T-helper 17 cell (primary cell): Measurements from ENCODE around the gene MTRFR. TPM values are rescaled to one million over a fixed set of nuclear protein-coding genes. Genes with fewer than 3 reads are reported as not detected.

Experiments used
- ATAC-seq: fragments of 150-1000 bp; cut with Tn5 transposase; 2 replicates; pipeline ENCODE4 v1.10.0; 2021; ENCODE audit warnings: mild to moderate bottlenecking, moderate library complexity
- DNase-seq, 3 donors: peaks; one replicate each; pipeline versions ENCODE4 v3.0.0 to v3.0.0-alpha.2; 2020 to 2021
- H3K9me3 ChIP-seq: one replicate; pipeline ENCODE4 v1.7.0; 2013; ENCODE audit warnings: low read length, mild to moderate bottlenecking; ENCODE audit not compliant: control insufficient read depth, poor library complexity, severe bottlenecking
- H3K27ac Mint-ChIP-seq: one replicate; pipeline ENCODE4 v1.8.0; 2022; ENCODE audit warnings: mild to moderate bottlenecking, moderate library complexity, mixed read lengths
- H3K27me3 Mint-ChIP-seq: one replicate; pipeline ENCODE4 v1.8.0; 2022; ENCODE audit warnings: mixed read lengths
- H3K36me3 Mint-ChIP-seq: one replicate; pipeline ENCODE4 v1.8.0; 2022; ENCODE audit warnings: low read depth, mixed read lengths
- H3K4me1 Mint-ChIP-seq: one replicate; pipeline ENCODE4 v1.8.0; 2022; ENCODE audit warnings: mild to moderate bottlenecking, mixed read lengths
- H3K4me3 Mint-ChIP-seq: one replicate; pipeline ENCODE4 v1.8.0; 2022; ENCODE audit warnings: mild to moderate bottlenecking, moderate library complexity, mixed read lengths
- total RNA-seq, 4 donors: library from RNA in 2 of 4; stranded (reverse) in 2 of 4; gene quantifications; one replicate each; pipeline ENCODE4 v1.2.3 and lab custom pipeline; 2022 to 2026

MTRFR gene
- total RNA-seq, 2 donors from 2014 or later: 23.2 to 24.5 TPM

DNA sequence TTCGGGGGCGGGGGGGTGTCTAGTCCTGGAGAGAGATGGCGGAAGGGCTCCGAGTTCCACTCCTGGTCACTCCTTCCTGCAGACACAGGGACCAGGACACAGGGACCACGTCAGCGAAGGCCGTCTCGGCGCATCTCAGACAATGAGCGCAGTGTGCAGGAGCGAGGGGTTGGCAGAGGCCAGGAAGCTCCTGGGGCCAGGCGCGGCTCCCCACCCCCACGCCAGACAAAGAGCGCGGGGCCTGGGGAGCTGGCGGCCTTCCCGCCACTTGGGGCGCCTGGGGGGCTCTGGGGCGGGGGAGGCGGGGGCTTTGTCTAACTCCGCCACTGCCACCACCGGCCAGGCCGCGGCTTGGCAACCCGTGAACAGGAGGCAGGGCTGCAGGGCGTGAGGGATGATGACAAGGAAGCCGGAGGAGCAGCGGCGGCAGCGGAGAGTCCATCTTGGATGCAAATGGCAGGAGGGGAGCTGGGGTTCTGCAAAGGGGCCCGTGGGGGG is 36.2 kb downstream of the MTRFR start:
- H3K4me3 Mint-ChIP-seq: peak overlapping the region; percentile 84
- no peak for DNase-seq
- H3K27ac Mint-ChIP-seq: peak overlapping the region; percentile 56
- H3K27me3 Mint-ChIP-seq: no peaks in the 10 kb centered on the region
- H3K9me3 ChIP-seq: no peaks in the 10 kb centered on the region
- no peaks in the 10 kb centered on the region for H3K36me3 Mint-ChIP-seq
- H3K4me1 Mint-ChIP-seq: peaks cover 7% of the 10 kb centered on the region
- ATAC-seq: no peak

DNA sequence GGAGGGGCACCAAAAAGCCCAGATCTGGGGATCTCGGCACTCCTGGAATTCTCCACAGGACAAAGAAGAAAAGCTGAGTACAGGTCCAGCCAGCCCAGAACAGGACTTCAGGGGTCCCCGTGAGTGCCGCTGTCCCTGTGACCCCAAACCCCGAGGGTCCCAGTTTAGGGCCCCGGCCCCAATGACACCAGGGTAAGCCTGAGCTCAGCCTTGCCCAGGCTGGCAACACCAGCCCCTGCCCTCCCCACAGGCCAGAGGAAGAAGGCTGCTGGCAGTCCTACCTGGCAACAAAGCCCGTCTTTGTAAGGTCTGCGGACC is 36.6 kb downstream of the MTRFR start:
- H3K4me1 Mint-ChIP-seq: peaks cover 7% of the 10 kb centered on the region
- no peaks in the 10 kb centered on the region for H3K9me3 ChIP-seq
- H3K27ac Mint-ChIP-seq: peak overlapping the region; percentile 56
- no peaks in the 10 kb centered on the region for H3K27me3 Mint-ChIP-seq
- DNase-seq (no peak), ATAC-seq (no peak)
- peak overlapping the region; percentile 84 for H3K4me3 Mint-ChIP-seq
- H3K36me3 Mint-ChIP-seq: no peaks in the 10 kb centered on the region

DNA sequence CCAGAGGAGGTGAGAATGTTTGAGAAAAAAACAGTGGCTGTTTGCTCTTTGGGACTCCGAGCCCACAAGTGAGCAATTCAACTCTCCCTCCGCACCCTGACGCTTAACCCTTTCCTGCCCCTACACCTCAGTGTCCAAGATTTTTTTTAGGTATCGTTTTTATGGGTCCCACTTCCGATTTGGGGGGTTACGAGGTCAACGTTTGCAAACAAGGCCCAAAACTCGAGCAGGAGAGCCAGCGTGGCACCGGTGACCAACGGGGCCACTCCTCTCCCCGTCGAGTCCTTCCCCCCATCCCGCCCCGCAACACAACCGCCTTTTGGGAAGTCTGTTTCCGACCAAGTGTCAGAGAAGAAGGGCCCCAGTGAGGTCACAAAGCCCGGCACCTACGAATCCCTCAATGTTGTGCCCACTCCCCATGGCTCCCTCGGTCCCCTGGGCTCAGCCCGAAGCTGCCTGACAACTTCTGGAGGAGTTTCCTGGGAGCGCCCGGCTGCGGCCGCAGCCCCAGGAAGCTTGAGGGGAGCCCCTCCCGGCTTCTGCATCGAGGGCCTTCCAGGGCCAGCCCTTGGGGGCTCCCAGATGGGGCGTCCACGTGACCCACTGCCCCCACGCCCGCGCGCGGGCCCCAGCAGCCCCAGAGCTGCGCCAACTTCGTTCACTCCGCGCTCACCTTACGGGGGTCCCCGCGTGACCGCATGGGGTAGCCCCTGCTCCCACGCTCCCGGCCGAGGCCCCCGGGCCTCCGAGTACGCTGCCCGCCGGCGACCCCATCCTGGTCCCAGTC is 37.2 kb downstream of the MTRFR start:
- DNase-seq (no peak), ATAC-seq (peak; percentile 2)
- H3K9me3 ChIP-seq: no peaks in the 10 kb centered on the region
- Mint-ChIP-seq H3K27ac (peak overlapping the region; percentile 56), H3K36me3 (no peaks in the 10 kb centered on the region), H3K4me1 (peaks cover 7% of the 10 kb centered on the region), H3K27me3 (no peaks in the 10 kb centered on the region), H3K4me3 (peak overlapping the region; percentile 84)

DNA sequence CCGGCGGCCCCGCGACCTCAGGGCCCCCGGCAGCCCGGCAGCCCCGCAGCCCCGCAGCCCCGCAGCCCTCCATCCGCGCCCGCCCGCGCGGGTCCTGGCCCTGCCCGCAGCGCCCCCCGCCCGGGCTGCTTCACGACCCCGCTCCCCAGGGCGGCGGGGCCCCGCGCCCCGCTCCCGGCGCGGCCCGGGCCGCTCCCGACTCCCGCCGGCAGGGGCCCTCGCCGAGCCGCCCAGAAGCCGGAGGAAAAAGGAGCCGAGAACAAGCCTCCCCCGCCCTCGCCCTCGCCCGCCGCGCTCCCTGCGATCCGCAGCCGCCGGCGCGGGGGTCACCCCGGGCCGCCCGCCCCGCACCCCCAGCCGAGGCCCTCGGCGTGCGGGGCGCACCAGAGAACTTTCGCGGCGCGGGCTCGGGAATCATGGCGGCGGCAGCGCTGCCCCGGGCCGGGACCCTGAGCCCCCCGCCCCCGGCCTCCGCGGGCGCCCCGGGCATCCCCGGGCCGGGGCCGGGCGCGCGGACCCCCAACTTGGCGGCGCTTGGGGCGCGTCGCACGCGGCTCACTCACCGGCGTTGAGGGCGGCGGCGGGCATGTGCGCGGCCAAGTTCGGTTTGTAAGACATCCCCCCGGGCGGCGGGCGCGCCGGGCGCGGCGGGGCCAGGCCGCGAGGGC is 37.9 kb downstream of the MTRFR start:
- Mint-ChIP-seq H3K27me3 (no peaks in the 10 kb centered on the region), H3K36me3 (no peaks in the 10 kb centered on the region)
- ATAC-seq: peak; percentile 88

DNA sequence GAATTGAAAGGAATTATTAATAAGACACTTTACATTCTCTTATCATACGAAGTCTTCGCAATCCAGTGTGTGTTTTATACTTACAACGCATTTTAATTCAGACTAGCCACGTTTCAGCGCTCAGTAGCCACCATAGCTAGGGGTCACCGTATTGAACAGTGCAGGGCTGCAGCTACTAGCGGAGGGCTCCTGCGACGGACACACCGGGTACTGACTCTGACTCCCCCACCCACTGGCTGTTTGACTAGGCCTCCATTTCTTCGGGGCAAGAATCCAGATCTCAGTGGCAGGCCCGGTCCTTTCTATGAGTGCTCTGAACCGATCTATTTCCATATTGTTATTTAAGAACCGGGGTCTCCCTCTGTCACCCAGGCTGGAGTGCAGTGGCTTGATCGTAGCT is 39.9 kb downstream of the MTRFR start:
- no peaks in the 10 kb centered on the region for H3K9me3 ChIP-seq
- H3K4me3 Mint-ChIP-seq: peak overlapping the region; percentile 55
- H3K27ac Mint-ChIP-seq: peak overlapping the region; percentile 65
- no peak for DNase-seq
- ATAC-seq: no peak
- no peaks in the 10 kb centered on the region for H3K27me3 Mint-ChIP-seq
- H3K4me1 Mint-ChIP-seq: peaks cover 4% of the 10 kb centered on the region
- no peaks in the 10 kb centered on the region for H3K36me3 Mint-ChIP-seq

More for the DNA sequence above, 37.9 kb downstream of the MTRFR start:
- Mint-ChIP-seq H3K4me3 (no peak overlapping the region), H3K4me1 (peaks cover 7% of the 10 kb centered on the region), H3K27ac (no peak overlapping the region)
- H3K9me3 ChIP-seq: no peaks in the 10 kb centered on the region
- peak; percentile 60 to 70 (median 69) for DNase-seq

DNA sequence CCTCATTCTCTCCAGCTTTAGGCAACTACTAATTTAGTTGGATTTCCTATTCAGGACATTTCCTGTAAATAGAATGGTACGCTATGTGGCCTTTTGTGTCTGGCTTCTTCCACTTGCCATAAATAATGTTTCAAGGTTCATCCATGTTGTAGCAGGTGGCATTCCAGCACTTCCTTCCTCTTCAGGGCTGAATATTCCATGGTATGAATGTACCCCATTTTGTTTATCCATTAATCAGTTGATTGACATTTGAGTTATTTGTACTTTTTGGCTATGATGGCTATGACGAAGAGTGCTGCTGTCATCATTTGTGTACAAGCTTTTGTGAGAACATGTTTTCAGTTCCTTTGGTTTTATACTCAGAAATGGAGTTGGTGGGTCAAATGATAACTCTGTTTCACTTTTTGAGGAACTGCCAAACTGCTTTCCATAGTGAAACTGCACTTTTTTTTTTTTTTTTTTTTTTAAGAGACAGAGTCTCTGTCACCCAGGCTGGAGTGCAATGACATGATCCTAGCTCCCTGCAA is 44.9 kb downstream of the MTRFR start:
- no peak for ATAC-seq
- no peaks in the 10 kb centered on the region for H3K36me3 Mint-ChIP-seq

DNA sequence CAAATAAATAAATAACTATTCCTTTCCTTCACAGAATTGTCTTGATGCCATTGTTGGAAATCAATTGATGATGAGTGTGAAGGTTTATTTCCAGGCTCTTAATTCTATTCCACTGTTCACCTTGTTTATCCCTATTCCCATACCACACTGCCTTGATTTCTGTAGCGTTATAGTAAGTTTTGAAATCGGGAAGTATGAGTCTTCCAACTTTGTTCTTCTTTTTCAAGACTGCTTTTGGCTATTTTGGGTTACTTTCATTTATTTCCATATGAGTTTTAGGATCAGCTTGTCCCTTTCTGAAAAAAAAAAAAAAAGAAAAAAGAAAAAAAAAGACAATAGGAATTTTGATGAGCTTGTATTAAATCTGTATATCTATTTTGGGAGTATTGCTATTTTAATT is 47.7 kb downstream of the MTRFR start:
- H3K27ac Mint-ChIP-seq: no peak overlapping the region
- H3K9me3 ChIP-seq: no peaks in the 10 kb centered on the region
- DNase-seq (no peak), ATAC-seq (no peak)
- H3K36me3 Mint-ChIP-seq: no peaks in the 10 kb centered on the region
- no peaks in the 10 kb centered on the region for H3K4me1 Mint-ChIP-seq
- no peaks in the 10 kb centered on the region for H3K27me3 Mint-ChIP-seq
- no peak overlapping the region for H3K4me3 Mint-ChIP-seq

More for the DNA sequence above, 44.9 kb downstream of the MTRFR start:
- H3K4me1 Mint-ChIP-seq: no peaks in the 10 kb centered on the region
- DNase-seq: no peak
- H3K9me3 ChIP-seq: no peaks in the 10 kb centered on the region
- H3K27ac Mint-ChIP-seq: no peak overlapping the region
- no peak overlapping the region for H3K4me3 Mint-ChIP-seq
- H3K27me3 Mint-ChIP-seq: no peaks in the 10 kb centered on the region

DNA sequence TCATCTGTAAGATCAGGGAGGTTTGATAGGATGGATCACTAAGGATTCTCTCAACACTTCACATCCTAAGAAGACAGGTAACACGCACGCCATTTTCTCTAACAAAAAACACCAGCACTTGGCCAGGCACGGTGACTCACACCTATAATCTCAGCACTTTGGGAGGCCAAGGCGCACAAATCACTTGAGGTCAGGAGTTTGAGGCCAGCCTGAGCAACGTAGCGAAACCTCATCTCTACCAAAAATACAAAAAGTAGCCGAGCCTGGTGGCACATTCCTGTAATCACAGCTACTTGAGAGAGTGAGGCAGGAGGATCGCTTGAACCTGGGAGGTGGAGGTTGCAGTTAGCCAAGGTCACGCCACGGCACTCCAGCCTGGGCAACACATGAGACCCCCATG is 48.9 kb downstream of the MTRFR start:
- Mint-ChIP-seq H3K27ac (no peak overlapping the region), H3K27me3 (no peaks in the 10 kb centered on the region), H3K36me3 (no peaks in the 10 kb centered on the region), H3K4me3 (no peak overlapping the region), H3K4me1 (no peaks in the 10 kb centered on the region)
- no peaks in the 10 kb centered on the region for H3K9me3 ChIP-seq
- ATAC-seq (no peak), DNase-seq (no peak)

DNA sequence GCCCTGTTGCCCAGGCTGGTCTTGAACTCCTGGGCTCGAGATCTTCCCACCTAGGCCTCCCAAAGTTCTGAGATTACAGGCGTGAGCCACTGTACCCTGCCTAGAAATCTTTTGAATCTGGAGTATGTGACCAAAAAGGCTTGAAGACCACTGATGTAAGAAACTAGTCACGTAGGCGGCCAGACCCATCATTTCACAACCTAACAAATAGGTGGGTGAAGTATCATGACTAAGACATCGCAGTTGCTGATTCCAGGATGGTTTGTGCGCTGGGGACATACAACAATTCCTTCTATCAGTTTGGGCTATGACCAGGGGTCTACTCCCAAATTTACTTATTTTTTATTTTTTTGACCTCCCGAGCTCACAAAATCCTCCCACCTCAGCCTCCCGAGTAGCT is 50.2 kb downstream of the MTRFR start:
- Mint-ChIP-seq H3K4me3 (no peak overlapping the region), H3K36me3 (no peaks in the 10 kb centered on the region), H3K27me3 (no peaks in the 10 kb centered on the region), H3K27ac (no peak overlapping the region), H3K4me1 (no peaks in the 10 kb centered on the region)
- ATAC-seq: no peak
- DNase-seq: no peak
- no peaks in the 10 kb centered on the region for H3K9me3 ChIP-seq

DNA sequence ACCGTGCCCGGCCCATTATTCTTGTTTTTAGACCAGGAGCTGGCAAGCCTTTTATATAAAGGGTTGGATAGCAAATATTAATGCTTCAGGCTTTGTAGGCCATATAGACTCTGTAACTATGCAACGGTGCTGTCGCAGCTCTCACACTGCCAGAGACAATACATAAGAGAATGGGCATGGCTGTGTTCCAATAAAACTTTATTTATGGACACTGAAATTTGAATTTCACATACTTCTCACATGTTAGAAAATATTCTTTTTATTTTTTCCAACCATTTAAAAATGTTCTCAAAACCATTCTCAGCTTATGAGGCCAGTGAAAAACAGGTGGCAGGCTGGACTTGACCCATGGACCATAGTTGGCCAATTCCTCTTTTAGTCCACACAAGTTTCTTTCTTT is 51.4 kb downstream of the MTRFR start:
- ATAC-seq: no peak
- no peak for DNase-seq
- Mint-ChIP-seq H3K36me3 (no peaks in the 10 kb centered on the region), H3K27me3 (no peaks in the 10 kb centered on the region), H3K4me1 (no peaks in the 10 kb centered on the region), H3K27ac (no peak overlapping the region), H3K4me3 (no peak overlapping the region)
- H3K9me3 ChIP-seq: no peaks in the 10 kb centered on the region

DNA sequence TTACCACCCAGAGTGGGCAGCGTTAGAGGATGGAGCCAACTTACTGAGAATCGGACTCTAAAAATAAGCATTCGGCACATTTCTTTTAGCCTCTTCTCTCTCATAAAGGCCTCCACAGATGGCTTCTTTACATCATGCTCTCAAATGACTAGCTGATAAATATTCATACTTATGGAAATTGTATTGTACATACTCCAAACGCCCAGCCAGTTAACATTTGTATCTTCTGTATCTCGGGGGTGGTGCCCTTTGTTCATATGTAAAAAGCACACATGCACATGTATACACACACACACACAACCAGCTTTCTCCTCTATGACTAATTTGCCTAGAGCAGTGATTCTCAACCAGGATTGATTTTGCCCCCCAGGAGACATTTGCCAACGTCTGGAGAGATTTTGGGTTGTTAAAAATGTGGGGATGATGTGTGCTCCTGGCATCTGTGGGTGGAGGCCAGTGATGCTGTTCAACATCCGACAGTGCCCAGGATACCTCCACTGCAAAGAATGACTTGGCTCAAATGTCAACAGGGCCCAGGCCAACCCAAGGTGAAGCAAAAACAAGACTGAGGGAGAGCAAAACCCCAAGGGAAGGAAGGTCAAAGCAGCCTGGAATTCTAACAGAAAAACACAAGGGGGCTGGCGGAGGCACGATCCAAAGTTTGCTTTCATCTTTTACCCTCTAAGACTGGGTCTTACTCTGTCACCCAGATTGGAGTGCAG is 53.6 kb downstream of the MTRFR start:
- Mint-ChIP-seq H3K36me3 (no peaks in the 10 kb centered on the region), H3K4me1 (no peaks in the 10 kb centered on the region), H3K27me3 (no peaks in the 10 kb centered on the region), H3K4me3 (no peak overlapping the region), H3K27ac (no peak overlapping the region)
- H3K9me3 ChIP-seq: no peaks in the 10 kb centered on the region
- ATAC-seq: no peak
- DNase-seq: no peak

DNA sequence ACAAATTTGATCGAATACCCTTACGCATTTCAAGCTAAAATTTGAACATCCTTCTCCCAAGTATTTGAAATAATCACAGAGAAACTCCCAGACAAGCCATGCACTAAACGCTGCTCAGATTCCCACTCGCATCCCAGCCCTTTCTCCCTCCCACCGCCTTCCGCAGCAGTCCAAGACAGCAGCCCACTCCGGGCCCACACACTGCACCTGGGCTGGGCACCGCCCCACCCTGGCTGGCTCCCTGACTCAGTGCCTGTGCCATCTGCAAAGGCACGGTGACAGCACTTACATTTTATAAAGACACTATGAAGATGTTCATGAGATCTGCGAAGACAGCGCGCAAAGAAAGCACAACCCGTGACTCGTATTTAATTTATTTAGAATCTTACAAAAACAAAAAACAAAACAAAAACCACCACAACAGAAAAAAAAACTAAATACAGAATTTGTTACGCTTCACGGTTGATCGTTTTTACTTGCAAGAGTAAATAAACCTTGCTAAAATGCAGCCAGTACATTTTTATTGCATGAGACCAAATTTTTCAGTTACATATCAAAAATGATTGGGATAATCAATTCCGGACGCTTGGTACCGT is 55.6 kb downstream of the MTRFR start:
- no peak for ATAC-seq
- no peaks in the 10 kb centered on the region for H3K27me3 Mint-ChIP-seq
- H3K36me3 Mint-ChIP-seq: peaks cover 2% of the 10 kb centered on the region
- no peak overlapping the region for H3K4me3 Mint-ChIP-seq
- no peak for DNase-seq
- no peaks in the 10 kb centered on the region for H3K4me1 Mint-ChIP-seq
- H3K27ac Mint-ChIP-seq: no peak overlapping the region
- no peaks in the 10 kb centered on the region for H3K9me3 ChIP-seq

DNA sequence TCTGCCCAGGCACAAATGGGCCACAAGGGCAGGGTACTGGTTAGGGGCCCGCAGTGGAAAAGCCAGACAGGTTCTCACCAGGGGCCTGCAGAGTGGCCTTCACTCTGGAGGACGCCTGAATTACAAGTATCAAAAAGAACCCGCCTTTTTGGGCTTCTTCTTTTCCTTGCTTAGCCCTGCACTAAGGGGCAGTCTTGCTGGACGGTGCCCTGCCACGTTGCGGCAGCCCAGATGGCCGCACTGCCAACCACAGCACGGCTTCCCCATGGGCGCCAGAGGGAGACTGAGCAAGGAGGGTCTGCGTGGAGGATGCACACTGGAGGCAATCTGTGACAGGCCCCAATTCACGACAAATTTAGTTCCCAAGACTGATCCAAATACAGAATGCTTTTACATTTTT is 56.7 kb downstream of the MTRFR start:
- no peak overlapping the region for H3K4me3 Mint-ChIP-seq
- ATAC-seq (no peak), DNase-seq (no peak)
- no peaks in the 10 kb centered on the region for H3K9me3 ChIP-seq
- no peak overlapping the region for H3K27ac Mint-ChIP-seq
- no peaks in the 10 kb centered on the region for H3K4me1 Mint-ChIP-seq
- H3K27me3 Mint-ChIP-seq: no peaks in the 10 kb centered on the region
- peaks cover 2% of the 10 kb centered on the region for H3K36me3 Mint-ChIP-seq
